HG03064 (cell line): Measurements from ENCODE around the gene NAPA.
"Not testable (repeated sequence)": the region's sequence is repeated elsewhere in the genome, so short reads cannot be mapped to it uniquely, and the experiment has no call there.

ENCODE experiments used
- ATAC-seq: cut with Tn5 transposase; IDR thresholded peaks from one replicate; pipeline ENCODE4 v1.9.1; 2021; ENCODE audit warnings: low read depth; ENCODE audit not compliant: unreplicated experiment

NAPA gene

DNA sequence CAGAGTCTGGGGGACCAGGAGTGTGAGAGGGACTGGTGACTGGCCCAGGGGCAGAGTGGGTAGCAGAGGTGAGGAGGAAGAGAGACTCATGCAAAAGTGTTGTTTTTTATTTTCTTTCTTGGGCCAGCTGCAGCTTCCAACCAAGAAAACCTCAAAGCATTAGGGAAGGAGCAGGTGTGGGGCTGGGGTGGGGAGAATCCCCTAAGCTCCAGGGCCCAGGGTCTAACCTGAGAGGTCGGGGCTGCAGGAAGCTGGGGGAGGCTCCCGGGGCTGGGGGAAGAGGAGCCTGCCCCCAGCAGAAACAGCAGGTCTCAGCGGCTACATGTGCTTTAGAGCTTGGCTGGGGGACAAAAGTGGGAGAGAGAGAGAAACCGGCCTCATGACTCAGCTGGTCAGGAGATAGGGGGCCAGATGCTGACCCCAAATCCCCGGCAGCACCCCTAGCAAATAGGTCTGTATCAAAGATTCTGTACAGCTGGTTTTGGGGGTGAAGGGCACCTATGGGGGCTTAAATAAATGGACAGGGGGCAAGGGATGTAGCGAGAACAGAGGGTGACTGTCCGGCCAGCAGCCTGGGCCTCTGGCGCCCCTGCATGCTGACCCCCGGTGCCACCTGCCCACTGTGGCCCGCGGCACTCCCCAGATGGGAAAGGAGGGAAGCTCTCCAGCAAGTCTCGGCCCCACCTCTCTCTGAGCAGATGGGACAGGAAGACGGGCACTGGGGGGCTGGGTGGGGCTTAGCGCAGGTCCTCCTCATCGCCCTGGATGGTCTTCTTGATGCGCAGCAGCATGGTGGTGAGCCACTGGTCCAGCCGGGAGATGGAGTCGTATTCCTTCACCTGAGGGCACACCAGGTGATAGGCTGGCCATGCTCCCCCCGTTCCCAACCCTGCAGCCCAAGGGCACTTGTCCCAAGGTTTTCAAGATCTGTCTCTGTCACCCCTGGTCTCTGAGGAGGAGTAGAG is 27.0 kb downstream of the NAPA start:
- no peak for ATAC-seq

DNA sequence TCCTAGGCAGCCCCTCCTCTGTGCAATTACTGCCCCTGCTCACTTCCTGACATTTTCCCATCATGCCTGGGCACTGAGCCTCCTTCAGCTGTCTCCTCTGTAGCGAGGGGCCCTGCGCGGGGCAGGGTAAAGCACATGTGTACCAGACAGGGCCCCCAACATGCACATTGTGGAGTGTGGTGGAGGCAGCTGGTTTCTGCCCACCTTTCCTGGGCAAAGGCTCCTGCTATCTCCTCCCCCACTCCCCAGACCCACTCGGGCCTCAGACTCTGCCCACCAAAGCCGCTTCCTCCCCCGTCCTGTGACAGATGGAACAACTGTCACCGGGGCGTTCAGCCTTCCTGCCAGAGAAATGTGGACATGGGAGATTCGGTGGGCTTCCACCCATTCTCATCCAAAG is 28.0 kb downstream of the NAPA start:
- no peak for ATAC-seq

DNA sequence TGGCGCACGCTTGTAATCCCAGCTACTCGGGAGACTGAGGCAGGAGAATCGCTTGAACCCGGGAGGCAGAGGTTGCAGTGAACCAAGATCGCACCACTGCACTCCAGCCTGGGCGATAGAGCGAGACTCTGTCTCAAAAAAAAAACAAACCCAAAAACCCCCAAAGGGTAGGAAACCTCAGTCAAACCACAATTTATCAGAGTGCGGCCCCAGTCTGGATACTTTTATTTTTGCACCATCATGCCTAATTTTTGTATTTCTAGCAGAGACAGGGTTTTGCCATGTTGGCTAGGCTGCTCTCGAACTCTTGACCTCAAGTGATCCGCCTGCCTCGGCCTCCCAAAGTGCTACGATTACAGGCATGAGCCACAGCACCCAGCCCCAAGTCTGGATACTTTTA is 28.6 kb downstream of the NAPA start:
- not testable (repeated sequence) for ATAC-seq

DNA sequence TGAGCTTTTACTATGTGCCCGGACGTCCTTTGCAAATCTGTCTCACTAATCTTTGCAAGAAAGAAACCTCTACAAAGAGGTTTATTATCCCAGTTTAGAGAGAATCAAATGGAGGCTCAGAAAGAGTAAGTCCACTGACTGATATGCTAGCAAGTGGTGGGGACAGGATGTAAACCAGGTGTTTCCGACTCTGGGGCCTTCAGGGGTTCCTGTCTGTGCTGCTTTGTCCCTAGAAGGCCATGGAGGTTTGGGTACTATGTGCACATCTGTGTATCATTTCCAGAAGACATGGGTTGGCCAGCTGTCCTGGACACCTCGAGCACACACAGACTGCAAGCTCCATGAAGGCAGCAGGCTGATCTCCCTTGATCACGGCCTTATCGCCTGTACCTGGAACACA is 29.7 kb downstream of the NAPA start:
- no peak for ATAC-seq

GRCh38 chr19:47483800-47484690 is 30.8 kb downstream of the NAPA start, which contains the start of gene KPTN:
TSS of gene KPTN (minus strand) at chr19:47484219. CDS start at chr19:47484160, 59 bp downstream.
- ATAC-seq: no peak

DNA sequence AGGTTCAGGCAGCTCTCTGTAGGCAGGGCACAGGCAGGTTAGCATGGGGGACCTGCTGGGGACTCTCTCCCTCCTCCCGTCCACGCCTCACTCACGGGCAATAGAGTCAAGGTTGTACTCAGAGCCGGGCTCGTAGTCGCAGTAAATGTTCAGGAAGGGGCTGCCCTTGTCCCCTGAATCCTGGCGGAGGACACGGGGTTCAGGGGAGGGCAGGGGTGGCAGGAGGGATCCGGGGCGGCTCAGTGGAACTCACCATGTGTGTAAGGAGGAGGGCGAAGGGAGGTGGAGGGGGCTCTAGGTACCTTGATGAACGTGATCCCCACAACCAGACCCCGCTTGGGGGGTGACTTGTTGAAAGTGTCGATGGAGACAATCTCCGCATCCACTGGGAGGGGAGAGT is 31.7 kb downstream of the NAPA start:
- ATAC-seq: no peak

DNA sequence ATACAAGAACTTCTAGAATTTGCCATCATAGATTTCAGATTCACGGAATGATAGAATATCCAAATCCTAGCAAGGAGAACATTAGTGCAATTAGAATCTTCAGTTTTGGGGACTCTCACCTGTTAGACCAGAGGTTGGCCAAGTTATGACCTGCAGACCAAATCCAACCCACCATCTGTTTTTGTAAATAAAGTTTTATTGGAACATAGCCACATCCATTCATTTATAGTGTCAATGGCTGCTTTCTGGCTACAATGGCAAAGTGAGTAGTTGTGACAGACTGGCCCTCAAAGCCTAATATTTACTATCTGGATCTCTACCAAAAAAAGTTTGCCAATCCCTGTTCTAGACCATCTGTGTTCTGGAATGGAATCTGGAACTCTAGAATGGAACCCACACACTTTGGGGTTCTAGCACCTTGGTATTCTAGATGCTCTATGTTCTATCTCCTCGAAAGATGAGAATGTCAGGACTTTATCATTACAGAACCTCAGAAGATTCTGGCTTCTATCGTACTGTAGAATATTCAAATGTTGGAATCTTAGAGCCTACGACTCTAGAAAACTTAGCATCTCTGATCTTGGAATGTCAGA is 33.3 kb downstream of the NAPA start:
- ATAC-seq: no peak

- ATAC-seq: no peak
Measured at GRCh38 chr19:47480658-47481057, 34.2 kb downstream of the NAPA start.

DNA sequence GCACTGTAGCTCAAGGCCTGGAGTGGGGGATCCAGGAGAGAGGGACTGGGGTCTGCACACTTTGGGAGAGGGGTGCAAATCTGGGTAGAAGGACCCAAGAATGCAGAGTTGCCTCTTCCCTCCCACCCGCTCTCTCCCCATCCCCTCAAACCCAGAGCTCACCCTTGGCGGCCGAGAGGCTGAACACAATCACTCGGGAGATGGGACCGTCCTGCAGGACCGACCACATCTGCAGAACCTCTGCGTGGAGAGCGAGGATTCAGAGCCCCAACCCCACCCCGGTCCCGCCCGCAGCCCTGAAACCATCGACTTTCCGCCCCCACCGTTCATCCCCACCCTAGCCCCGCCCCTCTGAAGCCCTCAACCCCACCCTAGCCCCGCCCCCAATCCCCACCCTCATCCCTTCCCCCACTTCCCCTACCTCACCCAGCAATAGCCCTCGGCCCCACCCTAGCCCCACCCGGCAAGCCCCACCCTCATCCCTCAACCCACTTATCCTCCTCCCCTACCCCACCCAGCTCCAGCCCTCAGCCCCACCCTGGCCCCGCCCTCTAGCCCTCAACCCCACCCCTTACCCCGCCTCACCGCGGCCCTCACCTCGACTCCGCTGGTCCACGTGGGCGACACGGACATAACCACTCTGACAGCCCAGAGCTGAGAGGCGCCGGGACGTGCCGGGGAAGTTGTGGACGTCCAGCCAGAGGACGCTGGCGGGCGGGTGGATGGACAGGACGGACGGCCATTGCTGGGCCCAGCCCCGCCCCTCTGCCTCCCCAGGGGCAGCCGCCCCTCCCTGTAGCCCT is 35.0 kb downstream of the NAPA start:
- ATAC-seq: no peak

- no peak for ATAC-seq
Measured at GRCh38 chr19:47476438-47476972, 38.4 kb downstream of the NAPA start.

GRCh38 chr19:47475465-47475864 is 39.4 kb downstream of the NAPA start:
- no peak for ATAC-seq

- ATAC-seq: no peak
Measured at GRCh38 chr19:47473336-47473735, 41.5 kb downstream of the NAPA start.

DNA sequence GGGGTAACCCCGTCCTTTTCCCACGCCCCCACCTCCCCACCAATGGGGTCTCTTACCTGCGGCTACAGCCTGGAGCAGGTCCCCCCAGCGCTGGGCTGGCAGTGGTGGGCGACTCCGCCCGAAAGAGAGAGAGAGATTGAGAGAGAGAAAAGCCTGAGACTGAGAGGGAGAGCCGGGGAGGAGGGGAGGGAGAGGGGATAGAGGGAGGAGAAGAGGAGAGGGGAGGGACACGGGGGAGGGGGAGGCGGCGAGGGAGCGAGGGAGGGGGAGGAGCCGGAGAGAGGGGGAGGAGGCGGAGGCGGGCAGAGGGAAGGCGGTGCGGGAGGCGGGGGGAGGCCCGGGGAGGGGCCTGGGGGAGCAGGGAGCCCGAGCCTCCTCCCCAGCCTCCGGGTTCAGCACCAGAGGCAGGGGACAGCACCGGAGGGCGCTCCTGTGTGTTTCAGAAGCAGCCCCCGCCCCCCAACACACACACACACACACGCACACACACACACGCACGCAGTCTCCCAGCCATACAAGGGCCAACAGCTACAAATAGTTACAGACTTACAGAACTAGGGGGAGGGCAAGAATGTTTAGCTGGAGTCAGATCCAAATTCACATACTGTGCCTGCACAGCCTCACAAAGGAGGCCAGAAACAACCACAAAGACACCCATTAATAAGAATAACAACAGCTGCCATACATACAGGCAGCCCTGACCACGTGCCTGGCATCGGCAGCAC is 43.0 kb downstream of the NAPA start, which contains the start of gene SLC8A2:
Gene SLC8A2 (minus strand): TSS at position 161 of the 725 bp plus-strand sequence. CDS start 5,490 bp downstream, outside the sequence.
- ATAC-seq: no peak

GRCh38 chr19:47471381-47471732 is 43.5 kb downstream of the NAPA start:
- no peak for ATAC-seq

DNA sequence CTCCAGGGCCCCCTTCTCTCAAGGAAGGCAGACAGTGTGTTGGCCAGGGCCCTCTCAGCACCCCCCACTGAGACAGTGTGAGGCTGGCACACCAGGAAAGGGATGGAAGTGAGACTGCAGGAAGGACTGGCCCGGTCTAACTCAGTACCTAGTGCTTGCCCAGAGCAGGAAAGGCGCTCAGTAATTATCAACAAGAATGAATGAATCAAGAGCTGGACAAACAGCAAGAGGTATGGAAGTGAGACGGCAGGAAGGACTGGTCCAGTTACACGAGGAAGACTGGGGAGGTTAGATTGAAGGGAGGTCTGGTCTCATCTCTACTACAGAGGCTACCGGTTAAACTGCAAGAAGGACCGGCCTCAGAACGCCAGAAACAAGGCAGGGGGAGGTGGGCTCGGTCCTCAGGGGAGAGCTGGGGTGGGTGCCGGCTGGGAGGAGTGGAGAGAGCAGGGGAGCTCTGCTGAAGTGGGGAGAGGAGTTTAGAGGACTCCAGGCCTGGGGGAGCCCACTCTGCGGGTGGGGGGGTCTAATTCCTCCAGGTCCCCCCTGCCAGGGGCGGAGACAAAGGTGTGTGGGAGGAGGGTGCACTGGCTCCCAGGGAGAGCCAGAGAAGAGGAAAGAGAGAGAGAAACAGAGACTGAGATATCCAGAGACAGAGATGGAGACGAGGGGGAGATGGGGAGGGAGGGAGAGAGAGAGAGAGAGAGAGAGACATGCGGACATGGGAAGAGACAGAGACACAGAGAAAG is 44.2 kb downstream of the NAPA start:
- ATAC-seq: no peak

DNA sequence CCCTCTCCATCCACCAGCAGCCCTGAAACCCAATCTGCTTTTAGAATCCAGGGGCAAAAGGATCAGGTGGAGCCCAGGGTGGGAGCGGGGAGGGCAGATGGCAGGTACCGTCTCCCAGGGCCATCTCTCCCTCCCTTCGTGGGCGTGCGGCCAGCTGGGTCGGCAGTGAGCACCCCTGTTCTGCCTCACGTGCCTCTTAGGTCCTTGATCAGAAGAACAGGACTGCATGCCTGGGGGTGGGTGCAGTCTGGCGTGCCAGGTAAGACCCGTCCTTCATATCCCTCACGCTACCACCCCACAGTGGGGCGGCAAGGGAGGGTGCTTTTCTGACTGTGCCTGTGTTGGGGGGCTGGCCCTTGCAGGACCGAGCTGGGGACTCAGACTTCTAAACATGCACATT is 45.1 kb downstream of the NAPA start:
- no peak for ATAC-seq

DNA sequence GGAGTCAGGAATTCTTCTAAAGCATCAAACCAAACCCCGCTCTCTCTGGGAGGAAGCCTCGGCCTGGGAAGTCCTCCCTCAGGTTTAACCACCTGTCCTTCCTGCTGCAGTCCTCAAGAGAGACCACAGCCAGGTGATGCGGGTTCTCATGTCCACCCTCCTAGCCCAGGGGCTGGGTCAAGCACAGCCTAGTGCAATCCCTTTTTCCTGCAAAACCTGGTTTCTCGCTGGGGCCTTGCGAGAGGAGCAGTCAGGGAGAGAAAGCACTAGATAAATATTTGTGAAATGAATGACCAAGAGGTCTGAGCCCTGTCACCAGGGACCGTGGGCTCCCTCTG is 45.5 kb downstream of the NAPA start:
- no peak for ATAC-seq

GRCh38 chr19:47467914-47468313 is 46.9 kb downstream of the NAPA start:
- ATAC-seq: no peak

- ATAC-seq: no peak
Measured at GRCh38 chr19:47465957-47466356, 48.9 kb downstream of the NAPA start.
